HL-60 (cell line): Measurements from ENCODE around the gene DSCAML1.

Experiments
- DNase-seq, 2 experiments: peaks; one replicate each; pipeline ENCODE4 v3.0.0-alpha.2; 2010 to 2020; ENCODE audit warnings: low read depth in 1 of 2, low spot score in 1 of 2
- H3K27ac ChIP-seq: fragments of 250-450 bp; sonication (Bioruptor Pico); replicated peaks from 2 replicates; pipeline ENCODE4 v1.5.1; 2020; ENCODE audit warnings: mild to moderate bottlenecking, moderate library complexity
- H3K27me3 ChIP-seq: fragments of 250-450 bp; sonication (Bioruptor Pico); 2 replicates; pipeline ENCODE4 v1.5.1; 2021; ENCODE audit warnings: mild to moderate bottlenecking, moderate library complexity; ENCODE audit not compliant: insufficient read depth, poor library complexity, severe bottlenecking
- H3K4me3 ChIP-seq: replicated peaks from 2 replicates; pipeline ENCODE4 v1.5.1; 2011; ENCODE audit warnings: mild to moderate bottlenecking, control low read depth, low read length; ENCODE audit not compliant: insufficient read depth
- GABPA ChIP-seq: IDR thresholded peaks from 2 replicates; pipeline ENCODE4 v1.6.1; 2012; ENCODE audit warnings: low read depth
- POLR2AphosphoS5 ChIP-seq: IDR thresholded peaks from 2 replicates; pipeline ENCODE4 v1.6.1; 2012; ENCODE audit warnings: low read depth
- SPI1 ChIP-seq: IDR thresholded peaks from 2 replicates; pipeline ENCODE4 v1.6.1; 2012; ENCODE audit warnings: low read depth, mild to moderate bottlenecking, borderline replicate concordance
- TF ChIP-seq, protein P1 (sequence below): IDR thresholded peaks from one replicate; pipeline ENCODE4 v1.5.1; 2011; ENCODE audit warnings: low read length, control low read depth, inconsistent platforms; ENCODE audit not compliant: insufficient read depth
- TF ChIP-seq, protein P2 (sequence below): IDR thresholded peaks from 2 replicates; pipeline ENCODE4 v1.6.1; 2012; ENCODE audit warnings: low read depth; ENCODE audit not compliant: insufficient replicate concordance

Gene DSCAML1

DNA sequence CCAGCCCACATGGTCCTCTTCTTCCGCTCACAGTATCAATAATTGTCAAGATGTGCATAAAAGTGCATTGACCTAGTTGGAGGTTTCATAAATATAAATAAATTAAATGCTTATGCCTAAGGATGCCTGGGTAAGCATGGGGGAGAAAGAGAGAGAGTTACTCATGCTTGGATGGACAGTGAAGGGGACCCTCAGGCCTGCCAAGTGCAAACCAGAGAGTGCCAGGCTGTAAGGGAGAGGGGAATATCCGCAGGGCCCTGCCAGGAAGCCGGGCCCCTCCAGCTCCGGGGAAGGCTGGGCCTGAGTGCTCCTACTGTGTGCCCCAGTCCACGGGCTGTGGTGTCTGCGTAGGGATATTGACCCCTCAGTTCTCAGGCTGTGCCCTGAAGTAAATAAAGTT is 214.6 kb downstream of the DSCAML1 start:
- Histone ChIP-seq H3K27me3 (no peaks in the 10 kb centered on the region), H3K27ac (no peak overlapping the region), H3K4me3 (no peak overlapping the region)
- no peak for DNase-seq
- TF ChIP-seq POLR2AphosphoS5 (no peak), GABPA (no peak), SPI1 (no peak)
- TF ChIP-seq, protein P1, sequence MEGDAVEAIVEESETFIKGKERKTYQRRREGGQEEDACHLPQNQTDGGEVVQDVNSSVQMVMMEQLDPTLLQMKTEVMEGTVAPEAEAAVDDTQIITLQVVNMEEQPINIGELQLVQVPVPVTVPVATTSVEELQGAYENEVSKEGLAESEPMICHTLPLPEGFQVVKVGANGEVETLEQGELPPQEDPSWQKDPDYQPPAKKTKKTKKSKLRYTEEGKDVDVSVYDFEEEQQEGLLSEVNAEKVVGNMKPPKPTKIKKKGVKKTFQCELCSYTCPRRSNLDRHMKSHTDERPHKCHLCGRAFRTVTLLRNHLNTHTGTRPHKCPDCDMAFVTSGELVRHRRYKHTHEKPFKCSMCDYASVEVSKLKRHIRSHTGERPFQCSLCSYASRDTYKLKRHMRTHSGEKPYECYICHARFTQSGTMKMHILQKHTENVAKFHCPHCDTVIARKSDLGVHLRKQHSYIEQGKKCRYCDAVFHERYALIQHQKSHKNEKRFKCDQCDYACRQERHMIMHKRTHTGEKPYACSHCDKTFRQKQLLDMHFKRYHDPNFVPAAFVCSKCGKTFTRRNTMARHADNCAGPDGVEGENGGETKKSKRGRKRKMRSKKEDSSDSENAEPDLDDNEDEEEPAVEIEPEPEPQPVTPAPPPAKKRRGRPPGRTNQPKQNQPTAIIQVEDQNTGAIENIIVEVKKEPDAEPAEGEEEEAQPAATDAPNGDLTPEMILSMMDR = no peak
- TF ChIP-seq, protein P2, sequence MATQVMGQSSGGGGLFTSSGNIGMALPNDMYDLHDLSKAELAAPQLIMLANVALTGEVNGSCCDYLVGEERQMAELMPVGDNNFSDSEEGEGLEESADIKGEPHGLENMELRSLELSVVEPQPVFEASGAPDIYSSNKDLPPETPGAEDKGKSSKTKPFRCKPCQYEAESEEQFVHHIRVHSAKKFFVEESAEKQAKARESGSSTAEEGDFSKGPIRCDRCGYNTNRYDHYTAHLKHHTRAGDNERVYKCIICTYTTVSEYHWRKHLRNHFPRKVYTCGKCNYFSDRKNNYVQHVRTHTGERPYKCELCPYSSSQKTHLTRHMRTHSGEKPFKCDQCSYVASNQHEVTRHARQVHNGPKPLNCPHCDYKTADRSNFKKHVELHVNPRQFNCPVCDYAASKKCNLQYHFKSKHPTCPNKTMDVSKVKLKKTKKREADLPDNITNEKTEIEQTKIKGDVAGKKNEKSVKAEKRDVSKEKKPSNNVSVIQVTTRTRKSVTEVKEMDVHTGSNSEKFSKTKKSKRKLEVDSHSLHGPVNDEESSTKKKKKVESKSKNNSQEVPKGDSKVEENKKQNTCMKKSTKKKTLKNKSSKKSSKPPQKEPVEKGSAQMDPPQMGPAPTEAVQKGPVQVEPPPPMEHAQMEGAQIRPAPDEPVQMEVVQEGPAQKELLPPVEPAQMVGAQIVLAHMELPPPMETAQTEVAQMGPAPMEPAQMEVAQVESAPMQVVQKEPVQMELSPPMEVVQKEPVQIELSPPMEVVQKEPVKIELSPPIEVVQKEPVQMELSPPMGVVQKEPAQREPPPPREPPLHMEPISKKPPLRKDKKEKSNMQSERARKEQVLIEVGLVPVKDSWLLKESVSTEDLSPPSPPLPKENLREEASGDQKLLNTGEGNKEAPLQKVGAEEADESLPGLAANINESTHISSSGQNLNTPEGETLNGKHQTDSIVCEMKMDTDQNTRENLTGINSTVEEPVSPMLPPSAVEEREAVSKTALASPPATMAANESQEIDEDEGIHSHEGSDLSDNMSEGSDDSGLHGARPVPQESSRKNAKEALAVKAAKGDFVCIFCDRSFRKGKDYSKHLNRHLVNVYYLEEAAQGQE = no peak

DNA sequence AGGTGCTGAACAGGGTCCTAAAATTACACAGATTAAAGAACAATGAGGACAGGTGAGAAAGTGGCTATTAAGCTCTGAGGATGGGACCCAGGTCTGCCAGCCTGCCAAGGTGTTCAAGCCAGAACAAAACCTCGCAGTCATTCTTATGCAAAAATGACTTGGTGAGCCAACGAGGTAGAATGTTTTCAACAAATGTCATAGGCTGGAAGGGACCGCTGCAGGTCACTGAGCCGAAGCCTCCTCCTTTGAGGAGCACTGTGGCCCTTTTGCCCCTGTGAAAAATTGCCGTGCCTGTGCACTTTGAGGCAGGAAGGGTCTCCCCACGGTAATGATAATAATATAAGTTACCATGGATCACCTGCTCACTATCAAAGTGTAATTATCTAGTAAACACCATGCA is 216.2 kb downstream of the DSCAML1 start:
- Histone ChIP-seq H3K27ac (no peak overlapping the region), H3K27me3 (no peaks in the 10 kb centered on the region), H3K4me3 (no peak overlapping the region)
- no peak for DNase-seq
- TF ChIP-seq SPI1 (no peak), POLR2AphosphoS5 (no peak), GABPA (no peak)
- TF ChIP-seq, protein P2 = no peak
- TF ChIP-seq, protein P1 = no peak

DNA sequence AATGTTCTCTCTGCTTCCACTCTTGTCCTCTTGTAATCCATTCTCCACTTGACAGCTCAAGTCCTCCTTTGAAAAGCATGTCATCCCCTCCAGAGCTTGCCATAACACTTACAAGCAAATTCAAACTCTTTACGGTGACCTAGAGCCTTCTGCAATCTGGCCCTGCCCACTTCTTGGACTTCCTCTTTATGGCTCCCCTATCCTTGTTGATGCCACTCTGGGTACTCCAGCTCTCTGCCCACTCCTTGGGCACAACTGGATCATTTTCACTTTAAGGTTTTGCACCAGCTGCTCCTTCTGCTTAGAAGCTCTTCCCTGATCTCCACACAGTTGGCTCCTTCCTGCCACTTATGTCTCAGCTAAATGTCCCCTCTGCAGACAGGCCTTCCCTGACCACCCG is 217.9 kb downstream of the DSCAML1 start:
- TF ChIP-seq SPI1 = peak; percentile 71
- TF ChIP-seq, protein P1 = no peak
- DNase-seq = no peak
- Histone ChIP-seq H3K27me3 (no peaks in the 10 kb centered on the region), H3K27ac (no peak overlapping the region), H3K4me3 (no peak overlapping the region)

DNA sequence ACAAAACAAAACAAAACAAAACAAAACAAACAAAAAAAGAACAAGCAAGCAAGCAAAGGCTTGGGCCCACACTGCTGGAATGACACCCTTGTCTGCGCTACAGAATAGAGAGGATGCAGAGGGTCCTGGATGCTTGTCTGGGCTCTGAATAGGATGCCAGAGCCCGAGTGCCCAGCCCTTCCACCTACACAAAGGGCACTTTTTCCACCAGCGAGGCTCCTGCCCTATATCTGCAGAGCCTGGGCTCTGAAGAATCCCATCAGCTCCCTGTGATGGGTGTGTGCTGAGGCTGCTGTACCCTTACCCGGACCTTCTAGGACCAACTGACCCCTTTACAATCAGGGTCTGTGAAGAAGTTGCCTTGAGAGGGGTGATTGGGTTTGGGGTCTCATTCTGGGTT is 221.2 kb downstream of the DSCAML1 start:
- H3K4me3 ChIP-seq = no peak overlapping the region
- H3K27ac ChIP-seq = no peak overlapping the region
- TF ChIP-seq, protein P2 = no peak
- TF ChIP-seq GABPA (no peak), SPI1 (no peak), POLR2AphosphoS5 (no peak)
- TF ChIP-seq, protein P1 = no peak
- no peak for DNase-seq
- H3K27me3 ChIP-seq = no peaks in the 10 kb centered on the region
